Measurements from ENCODE around the gene FHL2. TPM values are rescaled to one million over a fixed set of nuclear protein-coding genes. Genes with fewer than 3 reads are reported as not detected.
A peak's percentile ranks its signal among the peaks of the same experiment; 100 is the strongest.

Gene FHL2
- total and polyA plus RNA-seq, 2 of the 13 experiments (the other 11 are each of a cell fraction or from before 2014, with no cell fraction given): 1.9 to 74.8 TPM

GRCh38 chr2:105328281-105329196 is 70.3 kb downstream of the FHL2 start (continued):
- no peak for TF ChIP-seq FIP1L1 (IDR thresholded peaks at IDR 0.05; ENCODE audit: borderline replicate concordance, insufficient read depth, low read depth, low read length)
- TF ChIP-seq ZNF530 (CRISPR knock-in tag; IDR thresholded peaks at IDR 0.05; ENCODE audit: low read depth): peak; percentile 84; the same call in 1 of the 2 replicates
- no peak for TF ChIP-seq PRDM15 (CRISPR knock-in tag; IDR thresholded peaks at IDR 0.05)
- no peak for TF ChIP-seq ZNF484 (CRISPR knock-in tag; IDR thresholded peaks at IDR 0.05; ENCODE audit: borderline replicate concordance, low read depth)
- no peak for TF ChIP-seq PTBP1 (IDR thresholded peaks at IDR 0.05; ENCODE audit: low read depth, low read length, poor library complexity, severe bottlenecking)
- TF ChIP-seq CBX2 (IDR thresholded peaks at IDR 0.05; ENCODE audit: low read depth, low read length): no peak
- TF ChIP-seq CBX2 (CRISPR knock-in tag; IDR thresholded peaks at IDR 0.05; ENCODE audit: low read depth): no peak
- TF ChIP-seq ARID3A (IDR thresholded peaks at IDR 0.05; ENCODE audit: low read depth, low read length): no peak
- TF ChIP-seq ZNF432 (CRISPR knock-in tag; IDR thresholded peaks at IDR 0.05; ENCODE audit: borderline replicate concordance): no peak
- TF ChIP-seq ZNF746 (CRISPR knock-in tag; IDR thresholded peaks at IDR 0.05): peak; percentile 29; the same call in 1 of the 2 replicates
- no peak for TF ChIP-seq KDM5A (IDR thresholded peaks at IDR 0.05; ENCODE audit: borderline replicate concordance, low read length)
- TF ChIP-seq TSC22D2 (CRISPR knock-in tag; IDR thresholded peaks at IDR 0.05; ENCODE audit: borderline replicate concordance): peak; percentile 74; the same call in 1 of the 2 replicates
- TF ChIP-seq ZNF350 (CRISPR knock-in tag; IDR thresholded peaks at IDR 0.05; ENCODE audit: borderline replicate concordance, low read depth): 0 out of 2 replicates have a peak, but pooled peaks have one; percentile 55
- TF ChIP-seq CHD4 (IDR thresholded peaks at IDR 0.05; ENCODE audit: borderline replicate concordance, low read length): no peak
- TF ChIP-seq GFI1 (CRISPR knock-in tag; IDR thresholded peaks at IDR 0.05; ENCODE audit: borderline replicate concordance): no peak; the same call in 1 of the 2 replicates
- TF ChIP-seq RAD21 (CRISPR knock-in tag; IDR thresholded peaks at IDR 0.05): no peak
- TF ChIP-seq MYPOP (CRISPR knock-in tag; IDR thresholded peaks at IDR 0.05): peak; percentile 80
- peak; percentile 98; the same call in 1 of the 2 replicates for TF ChIP-seq ZNF343 (CRISPR knock-in tag; IDR thresholded peaks at IDR 0.05)
- TF ChIP-seq ZNF557 (CRISPR knock-in tag; IDR thresholded peaks at IDR 0.05): no peak
- TF ChIP-seq NFKBIZ (CRISPR knock-in tag; IDR thresholded peaks at IDR 0.05): 0 out of 2 replicates have a peak, but pooled peaks have one; percentile 34
- TF ChIP-seq ZGPAT (CRISPR knock-in tag; IDR thresholded peaks at IDR 0.05): peak; percentile 69

All from HepG2 (cell line).